ENCODE data around the gene FAM168A.

- TF ChIP-seq CTCF (IDR thresholded peaks at IDR 0.05): no peak
- TF ChIP-seq POLR2A (IDR thresholded peaks at IDR 0.05): no peak
These were observed 177.8 kb downstream of the FAM168A start for GRCh38 chr11:73420136-73420535.
